Small intestine (tissue), 7 donors: Measurements from ENCODE around the gene ZIC5. TPM values are rescaled to one million over a fixed set of nuclear protein-coding genes. Genes with fewer than 3 reads are reported as not detected.

Source experiments
- DNase-seq, 2 donors: peaks; one replicate each; pipeline versions ENCODE4 v3.0.0 to v3.0.0-alpha.2; 2013
- FAIRE-seq: peaks from 2 replicates; lab custom pipeline; 2012; peaks lifted over from hg19 to GRCh38; lab: Jason Lieb, UNC
- H3K27ac ChIP-seq, 3 donors: one replicate each; pipeline ENCODE4 v1.5.1; 2013; ENCODE audit warnings: low read length in 2 of 3, mild to moderate bottlenecking in 2 of 3, control low read depth in 1 of 3, inconsistent platforms in 1 of 3, low read depth in 1 of 3, moderate library complexity in 1 of 3
- H3K27me3 ChIP-seq, 3 donors: one replicate each; pipeline ENCODE4 v1.6.1; 2013; ENCODE audit warnings: low read length in 3 of 3, inconsistent platforms in 1 of 3; ENCODE audit not compliant: control insufficient read depth in 3 of 3, insufficient read depth in 3 of 3
- H3K36me3 ChIP-seq, 3 donors: one replicate each; pipeline ENCODE4 v1.6.1; 2013; ENCODE audit warnings: low read length in 3 of 3, inconsistent platforms in 1 of 3, low read depth in 1 of 3, mild to moderate bottlenecking in 1 of 3, moderate library complexity in 1 of 3; ENCODE audit not compliant: control insufficient read depth in 3 of 3, insufficient read depth in 2 of 3
- H3K4me1 ChIP-seq, 3 donors: one replicate each; pipeline ENCODE4 v1.6.1; 2013; ENCODE audit warnings: low read length in 2 of 3, inconsistent platforms in 1 of 3, low read depth in 1 of 3, mild to moderate bottlenecking in 1 of 3, moderate library complexity in 1 of 3; ENCODE audit not compliant: control insufficient read depth in 3 of 3, insufficient read depth in 2 of 3
- H3K4me3 ChIP-seq, 3 donors: one replicate each; pipeline ENCODE4 v1.5.1; 2013; ENCODE audit warnings: low read length in 3 of 3, control low read depth in 1 of 3, inconsistent platforms in 1 of 3, low read depth in 1 of 3, mild to moderate bottlenecking in 1 of 3, moderate library complexity in 1 of 3
- H3K9me3 ChIP-seq, 2 donors: one replicate each; pipeline ENCODE4 v1.6.1; 2013; ENCODE audit warnings: low read depth in 1 of 2, low read length in 1 of 2; ENCODE audit not compliant: control insufficient read depth in 2 of 2, insufficient read depth in 1 of 2
- WGBS, 3 donors: extraction: QIAGEN DNeasy Blood & Tissue Kit; methylation state at CpG; one replicate each; pipeline ENCODE4 v1.1.7; 2013; 5-methylcytosine and 5-hydroxymethylcytosine counted together
- polyA plus RNA-seq, 4 donors: library from polyadenylated mRNA; stranded (reverse) in 3 of 4; unstranded in 1 of 4; fragments of 200-250 nt in 3 of 4; fragments of 120-200 nt in 1 of 4; gene quantifications; one replicate each; pipeline versions ENCODE4 v1.2.1 to v1.2.3, GENCODE V29; 2013
- donor health status: healthy with polysubstance abuse.
- donor health status: control.
- donor health status: control.
- donor health status: Bipolar disorder and iron deficiency.
- donor health status: healthy.

The ZIC5 gene
- polyA plus RNA-seq, 4 donors: 0.01 TPM; not detected in 3

DNA sequence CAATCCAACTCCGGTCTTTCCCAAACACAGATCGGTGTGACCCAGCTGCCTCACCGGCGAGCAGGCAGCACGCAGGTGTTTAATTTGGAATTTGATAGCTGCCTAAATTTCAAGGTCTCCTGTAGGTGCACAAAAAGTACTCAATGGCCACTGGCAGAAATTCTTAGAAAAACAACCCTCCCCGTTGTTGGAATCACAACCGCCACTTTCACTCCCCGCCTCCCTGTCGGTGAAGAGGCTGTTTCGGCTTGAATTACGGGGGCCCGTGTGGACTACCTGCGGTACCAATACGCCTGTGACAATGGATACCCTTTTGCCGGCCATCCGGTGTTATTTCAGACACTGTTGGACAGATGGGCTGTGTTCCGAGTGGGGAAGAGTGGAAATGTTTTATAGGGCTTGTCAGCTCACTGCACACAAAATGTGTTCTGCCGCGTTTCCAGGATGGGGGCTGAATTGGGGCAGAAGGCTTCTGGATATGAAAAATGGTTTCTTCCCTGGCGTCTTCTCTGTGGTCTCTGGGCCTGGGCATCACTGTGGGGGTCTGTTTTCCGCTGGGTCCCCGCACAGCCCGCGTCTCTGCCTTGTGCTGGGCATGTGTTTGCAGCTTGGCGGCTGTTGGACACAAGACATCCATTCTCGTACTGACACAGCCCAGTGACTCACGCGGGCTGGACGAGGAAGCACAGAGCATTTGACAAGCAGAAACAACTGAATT, 45.4 kb downstream of the ZIC5 start:
- DNase-seq: peak; percentile 18 to 56
- H3K4me3 ChIP-seq: no peak overlapping the region
- H3K36me3 ChIP-seq: no peaks in the 10 kb centered on the region
- peaks cover 0 to 22% (median 5%) of the 10 kb centered on the region in 3 donors for H3K27me3 ChIP-seq
- WGBS, 3 donors: 49 to 56% (median 55%) methylated on average over 29 of the region's 29 CpGs
- no peak overlapping the region for H3K27ac ChIP-seq
- H3K4me1 ChIP-seq: no peaks in the 10 kb centered on the region
- no peak for FAIRE-seq
- H3K9me3 ChIP-seq: no peaks in the 10 kb centered on the region

DNA sequence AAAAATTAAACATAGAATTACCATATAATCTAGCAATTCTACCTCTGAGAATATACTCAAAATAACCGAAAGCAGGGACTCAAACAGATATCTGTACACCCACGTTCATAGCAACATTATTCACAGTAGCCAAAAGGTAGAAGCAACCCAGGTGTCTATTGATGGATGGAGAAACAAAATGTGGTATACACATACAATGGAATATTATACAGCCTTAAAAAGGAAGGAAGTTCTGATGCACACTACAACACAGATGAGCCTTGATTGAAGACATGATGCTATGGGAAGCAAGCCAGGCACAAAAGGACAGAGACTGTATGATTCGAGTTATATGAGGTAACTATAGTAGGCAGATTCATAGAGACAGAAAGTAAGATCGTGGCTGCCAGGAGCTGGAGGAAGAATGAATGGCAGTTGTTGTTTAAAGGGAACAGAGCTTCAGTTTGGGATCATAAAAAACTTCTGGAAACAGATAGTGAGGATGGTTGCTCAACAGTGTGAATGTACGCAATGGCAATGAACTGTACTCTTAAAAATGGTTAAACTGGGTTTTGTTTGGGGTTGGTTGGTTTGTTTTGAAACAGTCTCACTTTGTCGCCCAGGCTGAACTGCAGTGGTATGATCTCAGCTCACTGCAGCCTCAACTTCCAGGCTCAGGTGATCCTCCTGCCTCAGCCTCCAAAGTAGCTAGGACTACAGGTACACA, 47.5 kb downstream of the ZIC5 start:
- FAIRE-seq: no peak
- no peak overlapping the region for H3K27ac ChIP-seq
- H3K9me3 ChIP-seq: no peaks in the 10 kb centered on the region
- H3K4me3 ChIP-seq: no peak overlapping the region
- H3K27me3 ChIP-seq: peaks cover 0 to 26% (median 5%) of the 10 kb centered on the region in 3 donors
- no peak for DNase-seq
- WGBS, 3 donors: 81 to 86% (median 81%) methylated on average over 6 of the region's 6 CpGs
- H3K4me1 ChIP-seq: no peaks in the 10 kb centered on the region
- H3K36me3 ChIP-seq: no peaks in the 10 kb centered on the region

DNA sequence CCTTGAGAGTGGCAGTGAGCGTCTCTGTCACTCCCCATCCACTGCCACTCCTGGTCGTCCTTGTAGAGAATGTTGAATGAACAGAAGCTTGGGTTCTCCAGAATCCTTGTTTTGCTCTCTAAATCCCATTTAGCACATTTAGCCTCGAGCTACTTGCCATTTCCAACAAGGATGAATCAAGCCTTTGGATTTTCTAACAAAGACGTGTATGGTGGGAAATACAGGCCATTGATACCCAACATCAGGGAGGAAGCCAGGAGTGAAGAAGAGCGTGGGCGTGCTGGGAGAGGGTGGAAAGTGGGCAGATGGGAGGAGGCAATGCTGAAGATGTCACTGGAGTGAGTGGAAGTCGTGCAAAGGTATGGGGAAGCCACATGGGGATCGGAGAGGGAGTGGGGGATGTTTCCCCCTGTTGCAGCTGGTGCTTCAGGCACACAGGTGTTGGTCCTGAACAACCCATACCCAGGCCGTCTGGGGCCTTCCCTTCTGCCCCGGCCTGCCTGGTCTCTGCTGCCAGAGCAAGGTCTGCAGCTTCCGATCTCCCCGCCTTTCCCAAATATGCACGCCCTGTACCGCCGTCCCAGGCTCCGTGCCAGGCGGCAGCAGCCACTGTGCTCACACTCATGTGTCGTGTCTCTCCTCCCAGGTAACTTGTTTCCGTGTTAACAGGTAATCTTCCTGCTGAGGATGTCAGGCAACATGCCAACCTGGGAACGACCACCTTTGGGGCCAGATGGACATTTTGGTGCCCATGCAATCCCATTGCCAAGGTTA, 48.7 kb downstream of the ZIC5 start:
- FAIRE-seq: no peak
- no peaks in the 10 kb centered on the region for H3K9me3 ChIP-seq
- no peaks in the 10 kb centered on the region for H3K4me1 ChIP-seq
- peak in 1 of 2 donors; percentile 77 for DNase-seq
- no peaks in the 10 kb centered on the region for H3K36me3 ChIP-seq
- 36 to 66% (median 50%) methylated on average over 18 to 20 of the region's 20 CpGs for WGBS, 3 donors
- peaks cover 0 to 26% (median 5%) of the 10 kb centered on the region in 3 donors for H3K27me3 ChIP-seq
- no peak overlapping the region for H3K4me3 ChIP-seq
- H3K27ac ChIP-seq: no peak overlapping the region

DNA sequence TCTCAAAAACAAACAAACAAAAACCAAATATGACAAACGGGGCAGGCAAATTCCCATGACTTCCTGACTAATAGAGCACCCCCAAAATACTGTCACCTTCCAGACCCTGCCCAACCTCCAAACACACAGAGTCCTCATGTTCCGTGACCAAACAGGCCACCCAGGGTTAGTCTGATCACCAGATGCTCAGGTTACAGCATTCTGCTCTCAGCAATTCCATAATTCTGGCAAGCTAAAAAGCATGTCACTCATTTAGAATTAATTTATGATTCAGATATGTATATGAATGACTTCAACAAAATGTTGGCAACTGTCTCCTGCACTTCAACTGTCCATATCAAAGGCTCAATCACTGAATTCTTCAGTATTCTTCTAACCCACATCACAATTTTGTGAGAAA, 52.4 kb downstream of the ZIC5 start:
- H3K4me3 ChIP-seq: no peak overlapping the region
- no peaks in the 10 kb centered on the region for H3K9me3 ChIP-seq
- no peaks in the 10 kb centered on the region for H3K4me1 ChIP-seq
- WGBS, 3 donors: 75 to 87% (median 80%) methylated on average over 2 of the region's 2 CpGs
- DNase-seq (no peak), FAIRE-seq (no peak)
- no peak overlapping the region for H3K27ac ChIP-seq
- H3K27me3 ChIP-seq: peaks cover 0 to 18% (median 2%) of the 10 kb centered on the region in 3 donors
- no peaks in the 10 kb centered on the region for H3K36me3 ChIP-seq

DNA sequence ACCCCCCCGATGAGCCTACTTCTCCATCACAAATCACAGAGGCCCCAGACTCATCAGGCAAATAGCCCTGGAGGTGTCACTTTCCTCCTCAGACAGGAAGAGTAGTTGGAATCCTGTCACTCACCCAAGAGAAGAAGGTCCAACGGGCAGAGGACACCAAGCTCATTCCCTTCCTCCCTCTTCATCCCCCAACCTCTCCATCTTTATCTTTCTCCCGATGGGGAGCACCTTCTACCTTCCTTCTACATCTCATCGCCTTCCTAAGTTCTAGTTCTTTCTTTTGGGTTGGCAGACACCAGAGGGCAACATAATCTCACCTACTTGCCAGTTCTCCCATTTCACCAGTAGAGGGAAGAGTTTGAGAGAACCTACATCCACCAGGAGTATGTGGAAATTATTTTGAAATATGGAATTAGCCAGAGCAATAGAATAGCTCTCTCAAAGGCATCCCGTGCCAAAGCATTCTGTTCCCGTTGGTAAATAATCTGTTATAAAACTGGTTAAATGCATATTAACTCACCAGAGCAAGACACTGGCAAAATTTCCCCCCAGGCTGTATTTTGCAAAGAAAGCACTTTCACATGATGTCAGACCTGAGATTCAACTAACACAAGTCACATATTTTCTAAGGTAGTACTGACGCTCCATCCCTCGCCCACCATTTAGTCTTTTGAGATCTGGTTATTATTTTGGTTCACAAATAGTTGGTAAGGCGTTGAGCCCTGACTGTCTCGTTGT, 55.0 kb downstream of the ZIC5 start:
- H3K27ac ChIP-seq: no peak overlapping the region
- no peaks in the 10 kb centered on the region for H3K4me1 ChIP-seq
- no peaks in the 10 kb centered on the region for H3K9me3 ChIP-seq
- FAIRE-seq (no peak), DNase-seq (peak; percentile 67 to 76)
- 36 to 46% (median 39%) methylated on average over 10 of the region's 10 CpGs for WGBS, 3 donors
- H3K36me3 ChIP-seq: no peaks in the 10 kb centered on the region
- H3K27me3 ChIP-seq: peaks cover 0 to 26% (median 0%) of the 10 kb centered on the region in 3 donors
- no peak overlapping the region for H3K4me3 ChIP-seq

DNA sequence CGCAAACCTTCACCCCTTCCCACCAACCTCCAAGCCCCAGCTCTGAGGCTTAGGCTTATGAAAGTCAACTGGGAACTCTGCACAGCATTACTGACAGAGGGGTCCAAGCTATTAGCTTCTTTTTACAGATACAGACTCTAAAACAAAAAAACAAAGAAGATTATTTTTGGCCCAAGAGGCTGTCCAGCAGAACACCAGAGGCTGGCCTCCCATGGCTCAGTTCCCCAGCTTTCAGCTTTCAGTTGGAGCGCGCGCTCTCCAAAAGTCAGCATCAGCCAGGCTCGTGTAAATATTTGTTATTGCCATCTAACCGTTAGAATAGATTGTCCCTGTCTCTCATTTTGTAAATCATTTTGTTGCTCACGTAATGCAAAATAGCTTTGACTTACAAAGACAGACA, 58.4 kb downstream of the ZIC5 start:
- peaks cover 0 to 33% (median 0%) of the 10 kb centered on the region in 3 donors for H3K27me3 ChIP-seq
- H3K4me3 ChIP-seq: no peak overlapping the region
- no peak for FAIRE-seq
- 73 to 88% (median 81%) methylated on average over 7 of the region's 7 CpGs for WGBS, 3 donors
- H3K27ac ChIP-seq: no peak overlapping the region
- DNase-seq: no peak
- H3K9me3 ChIP-seq: no peaks in the 10 kb centered on the region
- no peaks in the 10 kb centered on the region for H3K36me3 ChIP-seq
- H3K4me1 ChIP-seq: no peaks in the 10 kb centered on the region
